Stimulated activated CD4-positive, alpha-beta T cell treated with anti-CD3 and anti-CD28 coated beads, TNF-alpha, amount 100 ng/mL, for 1 hour (primary cell): Measurements from ENCODE around the gene ARFGAP3.

Experiments
- DNase-seq, 3 donors: peaks; one replicate each; pipeline ENCODE4 v3.0.0-alpha.2; 2020; ENCODE audit warnings: low read depth in 3 of 3, low spot score in 1 of 3

ARFGAP3 gene

GRCh38 chr22:42825796-42826195 lies 31.3 kb downstream of the ARFGAP3 start:
- DNase-seq, result no peak

DNA sequence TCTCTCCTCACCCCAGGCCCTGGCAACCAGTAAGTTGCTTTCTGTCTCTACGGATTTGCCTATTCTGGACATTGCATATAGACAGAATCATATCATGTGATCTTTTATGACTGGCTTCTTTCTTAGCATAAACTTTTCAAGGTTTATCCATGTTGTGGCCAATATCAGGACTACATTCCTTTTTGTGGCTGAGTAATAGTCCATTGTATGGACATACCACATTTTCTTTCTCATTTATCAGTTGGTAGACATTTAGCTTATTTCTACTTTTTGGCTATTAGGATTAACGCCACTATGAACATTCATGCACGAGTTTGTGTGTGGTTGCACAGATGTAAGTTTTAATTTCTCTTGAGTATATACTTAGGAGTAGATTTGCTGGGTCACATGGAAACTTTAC lies 35.7 kb downstream of the ARFGAP3 start:
- no peak for DNase-seq

DNA sequence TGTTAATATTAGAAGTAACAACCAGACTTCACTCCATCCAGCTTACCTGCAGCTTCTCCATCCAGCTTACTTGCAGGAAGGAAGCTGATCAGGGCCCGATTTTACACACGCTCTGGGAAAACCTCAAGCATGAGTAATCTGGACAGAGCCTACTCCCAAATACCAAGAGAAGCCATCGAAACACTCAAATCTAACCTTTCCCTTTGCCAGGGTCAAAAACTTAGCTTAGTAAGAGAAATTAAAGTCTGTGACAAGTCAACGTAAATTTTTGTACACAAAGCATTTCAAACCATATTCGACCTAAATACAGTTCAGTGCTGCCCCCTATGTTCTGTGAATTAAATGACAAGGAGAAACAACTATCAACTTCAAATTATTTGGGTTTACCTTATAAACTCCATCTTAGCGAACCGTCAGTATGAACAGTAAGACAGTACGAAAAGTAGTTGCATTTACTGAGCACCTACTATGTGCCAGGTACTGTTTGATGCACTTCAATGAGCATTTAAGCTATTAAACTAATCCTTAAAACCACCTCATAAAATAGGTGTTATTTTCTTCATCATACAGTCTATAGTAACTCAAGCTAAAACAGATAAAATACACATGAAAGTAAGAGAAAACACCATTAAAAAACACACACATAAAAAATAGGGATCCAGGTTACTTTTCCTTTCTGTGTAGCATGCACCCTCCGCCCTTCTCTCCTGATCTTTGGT lies 36.9 kb downstream of the ARFGAP3 start:
- DNase-seq, result no peak

GRCh38 chr22:42819412-42820044 lies 37.5 kb downstream of the ARFGAP3 start:
- DNase-seq, result no peak

DNA sequence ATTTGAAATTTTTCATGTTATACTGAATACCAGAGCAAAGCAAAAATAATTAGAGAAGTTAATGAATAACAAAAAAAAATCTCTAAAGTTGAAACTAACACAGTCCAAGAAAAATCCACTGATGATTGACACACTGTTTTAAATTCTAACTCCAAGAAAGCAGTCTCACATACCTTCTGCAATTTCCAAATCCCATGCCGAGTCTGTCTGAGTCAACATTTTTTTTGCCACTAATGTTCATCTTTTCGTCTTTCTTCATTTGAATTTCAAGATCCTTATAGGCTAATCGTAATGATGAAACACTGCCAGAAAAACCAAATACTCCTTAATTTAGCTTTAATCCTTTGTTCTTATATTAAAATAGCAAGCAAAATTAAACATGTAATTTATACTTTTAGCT lies 39.5 kb downstream of the ARFGAP3 start:
- no peak for DNase-seq

DNA sequence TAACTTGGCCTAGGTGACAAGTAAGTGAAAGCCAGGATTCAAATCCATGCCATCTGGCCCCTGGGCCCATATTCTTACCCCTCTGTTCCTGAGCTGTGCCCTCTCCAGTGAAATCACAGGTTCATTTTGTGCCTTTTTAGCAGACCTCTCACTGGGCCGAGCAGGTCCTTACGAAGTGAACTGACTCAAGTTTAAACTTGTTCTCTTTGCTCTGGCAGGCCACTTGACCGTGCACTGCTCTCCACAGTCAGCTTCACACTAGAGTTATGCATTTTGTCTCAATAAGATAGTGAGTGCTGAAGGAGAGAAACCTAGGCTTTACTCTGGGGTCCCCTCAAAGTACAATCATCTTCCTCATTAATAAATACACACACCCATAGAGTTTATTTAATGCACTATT lies 40.7 kb downstream of the ARFGAP3 start:
- DNase-seq, result no peak

- DNase-seq, result no peak
Observed at GRCh38 chr22:42814616-42815015, 42.5 kb downstream of the ARFGAP3 start.

GRCh38 chr22:42814215-42814614 lies 42.9 kb downstream of the ARFGAP3 start:
- DNase-seq, result no peak

DNA sequence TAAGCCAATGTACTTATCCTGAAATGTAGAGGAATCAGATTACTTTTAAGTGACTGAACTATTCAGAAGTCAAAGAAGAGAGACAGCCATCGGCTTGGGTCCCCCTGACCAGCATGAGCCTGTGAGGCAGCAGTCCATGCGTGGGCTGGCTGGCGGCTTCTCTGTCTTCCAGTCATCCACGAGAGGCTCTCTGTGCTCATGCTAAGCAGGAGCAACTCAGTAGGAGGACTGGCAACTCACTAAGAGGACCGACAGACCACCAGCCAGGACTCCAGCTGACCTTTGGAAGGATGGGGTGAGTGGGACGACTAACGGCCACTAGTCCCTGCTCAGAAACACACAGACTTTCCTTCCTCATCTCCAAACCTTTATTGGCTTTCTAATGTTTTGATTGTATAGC lies 43.6 kb downstream of the ARFGAP3 start:
- no peak for DNase-seq

DNA sequence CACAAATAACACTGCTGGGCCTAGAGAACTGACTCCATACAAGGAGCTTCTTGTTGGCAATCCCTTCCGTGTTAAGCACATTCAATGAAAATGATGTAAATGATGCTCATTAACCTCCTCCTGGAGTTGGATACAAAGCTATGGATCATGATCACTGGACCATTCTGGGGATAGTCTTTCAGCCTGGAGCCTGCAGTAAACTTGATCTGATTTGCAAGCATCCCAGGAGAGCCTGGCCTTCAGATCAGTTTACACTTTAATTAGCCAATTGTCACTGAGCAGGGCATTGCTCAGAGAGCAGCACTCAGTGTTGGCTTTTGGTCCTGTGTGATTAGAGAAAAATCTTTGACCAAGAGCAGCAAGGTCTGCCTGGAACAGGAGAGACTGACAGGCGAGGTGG lies 45.6 kb downstream of the ARFGAP3 start:
- no peak for DNase-seq

- DNase-seq, result no peak
Observed at GRCh38 chr22:42808521-42808920, 48.6 kb downstream of the ARFGAP3 start.

- DNase-seq, result no peak
Observed at GRCh38 chr22:42807185-42807584, 49.9 kb downstream of the ARFGAP3 start.

- no peak for DNase-seq
Observed at GRCh38 chr22:42805998-42806830, 50.9 kb downstream of the ARFGAP3 start.

- DNase-seq, result no peak
Observed at GRCh38 chr22:42805016-42805997, 51.8 kb downstream of the ARFGAP3 start.

DNA sequence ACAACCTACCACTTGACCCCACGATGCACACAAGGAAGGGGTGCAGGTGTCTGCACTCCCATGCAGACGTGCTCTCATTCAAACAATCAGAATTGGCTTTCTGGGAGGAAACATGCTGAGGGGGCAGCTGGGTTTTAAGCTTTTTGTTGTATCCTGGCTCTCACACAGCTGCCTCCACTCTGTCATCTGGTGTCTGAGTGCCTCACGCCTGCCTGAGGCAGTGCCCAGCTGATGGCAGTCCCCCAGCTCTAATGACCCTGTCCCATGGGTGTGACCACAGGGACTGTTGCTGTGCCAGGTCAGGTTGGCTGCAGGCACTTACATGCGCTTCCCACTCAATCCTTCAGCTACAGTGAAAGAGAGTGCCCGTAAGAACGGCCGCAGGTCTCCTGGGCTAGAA lies 53.7 kb downstream of the ARFGAP3 start:
- DNase-seq, result no peak

- DNase-seq, result no peak
Observed at GRCh38 chr22:42801252-42802080, 55.6 kb downstream of the ARFGAP3 start.

- DNase-seq, result no peak
Observed at GRCh38 chr22:42800451-42801251, 56.4 kb downstream of the ARFGAP3 start.

- DNase-seq, result no peak
Observed at GRCh38 chr22:42799461-42800405, 57.3 kb downstream of the ARFGAP3 start.
